ENCODE data around the gene ABCC4. TPM values are rescaled to one million over a fixed set of nuclear protein-coding genes. Genes with fewer than 3 reads are reported as not detected.

Gene ABCC4
- total RNA-seq, 1 donor from 2014 or later, result 33.4 TPM

DNA sequence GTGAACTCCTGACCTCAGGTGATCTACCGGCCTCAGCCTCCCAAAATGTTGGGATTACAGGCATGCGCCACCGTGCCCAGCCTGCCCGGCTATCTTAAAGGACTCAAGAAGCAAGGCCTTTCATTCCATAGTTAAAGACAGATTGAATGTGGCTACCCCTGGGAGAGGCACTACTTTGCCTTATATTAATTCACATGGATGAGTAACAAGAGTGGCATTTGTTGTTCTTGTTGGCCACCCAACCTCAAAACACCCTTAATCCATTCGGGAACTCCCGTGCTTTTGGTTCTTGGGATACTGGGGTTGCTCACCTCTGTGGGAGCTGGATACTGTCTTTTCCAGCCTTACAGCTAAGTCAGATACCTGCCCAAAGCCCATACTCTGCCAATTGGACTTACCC is 34.4 kb upstream of the ABCC4 start:
- H3K4me3 ChIP-seq (ENCODE audit: low read depth, low read length), result no peak overlapping the region
- TF ChIP-seq, protein P1, sequence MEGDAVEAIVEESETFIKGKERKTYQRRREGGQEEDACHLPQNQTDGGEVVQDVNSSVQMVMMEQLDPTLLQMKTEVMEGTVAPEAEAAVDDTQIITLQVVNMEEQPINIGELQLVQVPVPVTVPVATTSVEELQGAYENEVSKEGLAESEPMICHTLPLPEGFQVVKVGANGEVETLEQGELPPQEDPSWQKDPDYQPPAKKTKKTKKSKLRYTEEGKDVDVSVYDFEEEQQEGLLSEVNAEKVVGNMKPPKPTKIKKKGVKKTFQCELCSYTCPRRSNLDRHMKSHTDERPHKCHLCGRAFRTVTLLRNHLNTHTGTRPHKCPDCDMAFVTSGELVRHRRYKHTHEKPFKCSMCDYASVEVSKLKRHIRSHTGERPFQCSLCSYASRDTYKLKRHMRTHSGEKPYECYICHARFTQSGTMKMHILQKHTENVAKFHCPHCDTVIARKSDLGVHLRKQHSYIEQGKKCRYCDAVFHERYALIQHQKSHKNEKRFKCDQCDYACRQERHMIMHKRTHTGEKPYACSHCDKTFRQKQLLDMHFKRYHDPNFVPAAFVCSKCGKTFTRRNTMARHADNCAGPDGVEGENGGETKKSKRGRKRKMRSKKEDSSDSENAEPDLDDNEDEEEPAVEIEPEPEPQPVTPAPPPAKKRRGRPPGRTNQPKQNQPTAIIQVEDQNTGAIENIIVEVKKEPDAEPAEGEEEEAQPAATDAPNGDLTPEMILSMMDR (conservative IDR thresholded peaks at IDR 0.05; ENCODE audit: low read depth, low read length), result no peak
- DNase-seq (ENCODE audit: low read depth), result no peak

DNA sequence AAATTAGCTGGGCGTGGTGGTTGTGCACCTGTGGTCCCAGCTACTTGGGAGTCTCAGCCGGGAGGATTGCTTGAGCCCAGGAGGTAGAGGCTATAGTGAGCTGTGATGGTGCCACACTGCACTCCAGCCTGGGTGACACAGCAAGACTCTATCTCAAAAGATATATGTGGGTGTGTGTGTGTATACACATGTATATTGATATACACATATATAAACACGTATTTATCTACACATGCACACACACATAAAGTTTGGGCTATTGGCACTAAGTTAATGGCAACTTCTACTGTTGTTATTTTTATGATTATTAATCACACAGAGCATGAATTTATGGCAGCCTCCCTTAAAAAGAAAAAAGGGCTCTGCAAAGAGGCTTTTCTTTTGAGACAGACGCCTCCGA is 27.1 kb upstream of the ABCC4 start:
- no peak overlapping the region for H3K4me3 ChIP-seq (ENCODE audit: low read depth, low read length)
- TF ChIP-seq, protein P1 (conservative IDR thresholded peaks at IDR 0.05; ENCODE audit: low read depth, low read length), result no peak
- no peak for DNase-seq (ENCODE audit: low read depth)

DNA sequence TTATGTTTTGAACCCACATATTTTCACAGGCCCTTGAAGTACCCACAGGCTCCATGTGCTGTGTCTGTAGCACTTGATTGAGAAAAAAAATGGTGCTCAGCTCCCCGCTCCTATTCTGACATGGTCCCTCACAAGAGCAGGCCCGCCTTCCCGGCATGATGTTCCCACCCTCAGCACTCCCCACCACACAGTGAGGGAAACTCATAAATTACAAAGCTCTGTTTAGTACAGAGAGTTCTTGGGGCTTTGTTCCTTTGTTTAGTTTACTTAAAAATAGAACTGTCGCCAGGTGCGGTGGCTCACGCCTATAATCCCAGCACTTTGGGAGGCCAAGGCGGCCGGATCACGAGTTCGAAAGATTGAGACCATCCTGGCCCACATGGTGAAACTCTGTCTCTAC is 25.9 kb upstream of the ABCC4 start:
- TF ChIP-seq, protein P1 (conservative IDR thresholded peaks at IDR 0.05; ENCODE audit: low read depth, low read length), result no peak
- no peak overlapping the region for H3K4me3 ChIP-seq (ENCODE audit: low read depth, low read length)
- DNase-seq (ENCODE audit: low read depth), result no peak

DNA sequence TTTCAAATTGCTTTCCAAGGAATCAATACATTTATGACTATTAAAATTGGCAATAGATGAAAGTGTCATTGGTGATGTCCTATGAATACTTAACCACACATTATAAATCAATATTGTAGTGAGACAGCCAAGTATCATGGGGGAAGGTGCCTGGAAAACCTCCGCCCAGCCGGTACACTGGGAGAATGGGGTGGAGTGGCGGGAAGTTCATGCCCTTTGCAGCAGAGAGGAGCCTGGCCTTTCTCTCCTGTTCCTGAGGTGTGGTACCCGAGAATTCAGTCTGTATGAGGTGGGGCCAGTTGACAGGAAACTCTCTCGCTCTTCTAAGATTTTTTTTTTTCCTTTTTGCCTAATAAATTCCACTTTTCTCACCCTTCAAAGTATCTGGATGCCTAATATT is 25.4 kb upstream of the ABCC4 start:
- TF ChIP-seq, protein P1 (conservative IDR thresholded peaks at IDR 0.05; ENCODE audit: low read depth, low read length), result no peak
- no peak overlapping the region for H3K4me3 ChIP-seq (ENCODE audit: low read depth, low read length)
- DNase-seq (ENCODE audit: low read depth), result no peak

DNA sequence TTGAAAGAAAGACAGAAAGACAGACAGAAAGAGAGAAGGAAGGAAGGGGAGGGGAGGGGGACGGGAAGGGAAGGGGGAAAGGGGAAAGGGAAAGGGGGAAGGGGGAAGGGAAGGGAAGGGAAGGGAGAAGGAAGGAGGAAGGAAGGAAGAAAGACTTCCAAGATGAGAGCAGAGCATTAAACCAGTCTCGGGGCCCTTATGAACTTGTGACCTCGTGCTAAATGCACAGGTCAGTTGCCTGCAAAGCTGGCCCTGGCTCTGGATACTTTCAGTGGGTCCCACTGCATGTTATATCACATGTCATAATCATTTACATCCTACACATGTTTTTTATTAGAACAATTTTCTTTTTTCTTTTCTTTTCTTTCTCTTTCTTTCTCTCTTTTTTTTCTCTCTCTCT is 24.2 kb upstream of the ABCC4 start:
- no peak for DNase-seq (ENCODE audit: low read depth)
- TF ChIP-seq, protein P1 (conservative IDR thresholded peaks at IDR 0.05; ENCODE audit: low read depth, low read length), result no peak
- H3K4me3 ChIP-seq (ENCODE audit: low read depth, low read length), result no peak overlapping the region

DNA sequence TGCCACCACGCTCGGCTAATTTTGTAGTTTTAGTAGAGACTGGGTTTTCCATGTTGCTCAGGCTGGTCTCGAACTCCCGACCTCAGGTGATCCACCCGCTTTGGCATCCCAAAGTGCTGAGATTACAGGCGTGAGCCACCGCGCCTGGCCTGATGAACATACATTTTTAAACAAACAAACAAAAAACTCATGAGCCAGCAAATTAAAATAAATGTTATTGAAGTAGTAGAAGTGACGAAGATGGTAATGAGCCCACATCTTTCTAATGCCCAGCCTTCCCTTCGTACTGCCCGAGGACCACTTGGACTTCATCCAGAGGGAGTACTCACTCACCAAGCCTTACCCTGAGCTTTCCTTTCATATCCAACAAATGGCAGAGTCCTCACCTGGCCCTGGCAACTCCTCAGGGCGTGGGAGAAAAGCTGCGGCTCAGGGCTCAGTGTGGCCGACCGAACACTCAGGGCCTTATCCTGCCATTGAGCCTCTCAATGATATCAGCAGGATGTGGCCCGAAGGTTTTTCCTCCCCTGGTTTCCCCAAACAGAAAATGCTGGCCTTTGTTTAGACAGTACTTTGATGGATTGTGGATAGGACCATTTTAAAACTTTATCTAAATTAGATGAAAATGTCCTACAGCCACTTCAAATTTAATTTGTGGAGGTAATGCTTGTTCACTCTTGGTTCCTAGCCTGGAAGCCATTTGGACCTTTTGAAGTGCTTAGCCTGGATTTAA is 22.8 kb upstream of the ABCC4 start:
- no peak for DNase-seq (ENCODE audit: low read depth)
- H3K4me3 ChIP-seq (ENCODE audit: low read depth, low read length), result no peak overlapping the region
- TF ChIP-seq, protein P1 (conservative IDR thresholded peaks at IDR 0.05; ENCODE audit: low read depth, low read length), result no peak
